Measurements from ENCODE around the gene KCNN3.
A peak's percentile ranks its signal among the peaks of the same experiment; 100 is the strongest.

KCNN3 gene

DNA sequence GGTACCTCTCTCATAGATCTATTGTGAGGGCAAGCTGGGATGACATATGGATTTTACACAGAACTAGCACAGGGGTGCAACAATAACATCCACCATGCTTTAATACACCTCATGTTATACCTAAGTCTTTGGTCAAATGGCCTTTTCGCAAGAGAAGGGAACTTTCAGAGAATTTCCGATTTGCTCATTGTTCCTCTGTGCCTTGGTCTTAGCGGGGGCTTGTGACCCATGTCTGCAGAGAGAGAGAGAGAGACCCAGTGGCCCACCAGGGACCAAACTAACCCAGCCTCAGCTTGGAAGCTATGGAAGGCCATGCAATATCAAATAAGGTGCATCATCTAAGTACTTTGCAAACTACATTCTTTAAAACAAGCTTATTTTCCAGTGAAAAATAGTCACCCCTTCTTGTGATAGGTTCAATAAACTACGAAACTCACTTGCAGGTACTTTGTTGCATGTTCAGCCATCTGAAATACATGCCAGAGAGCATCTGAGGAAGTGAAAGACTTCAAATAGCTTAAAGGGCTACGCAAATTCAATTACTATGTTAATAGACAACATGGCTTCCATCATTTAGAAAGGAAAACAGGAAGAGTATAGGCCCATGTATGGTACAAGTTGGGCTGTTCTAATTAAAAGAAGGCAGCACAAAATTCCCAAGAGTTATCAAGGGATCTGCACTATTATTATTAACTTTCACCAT lies 100.7 kb downstream of the KCNN3 start:
- peak in 1 of 3 donors; percentile 26 for DNase-seq

DNA sequence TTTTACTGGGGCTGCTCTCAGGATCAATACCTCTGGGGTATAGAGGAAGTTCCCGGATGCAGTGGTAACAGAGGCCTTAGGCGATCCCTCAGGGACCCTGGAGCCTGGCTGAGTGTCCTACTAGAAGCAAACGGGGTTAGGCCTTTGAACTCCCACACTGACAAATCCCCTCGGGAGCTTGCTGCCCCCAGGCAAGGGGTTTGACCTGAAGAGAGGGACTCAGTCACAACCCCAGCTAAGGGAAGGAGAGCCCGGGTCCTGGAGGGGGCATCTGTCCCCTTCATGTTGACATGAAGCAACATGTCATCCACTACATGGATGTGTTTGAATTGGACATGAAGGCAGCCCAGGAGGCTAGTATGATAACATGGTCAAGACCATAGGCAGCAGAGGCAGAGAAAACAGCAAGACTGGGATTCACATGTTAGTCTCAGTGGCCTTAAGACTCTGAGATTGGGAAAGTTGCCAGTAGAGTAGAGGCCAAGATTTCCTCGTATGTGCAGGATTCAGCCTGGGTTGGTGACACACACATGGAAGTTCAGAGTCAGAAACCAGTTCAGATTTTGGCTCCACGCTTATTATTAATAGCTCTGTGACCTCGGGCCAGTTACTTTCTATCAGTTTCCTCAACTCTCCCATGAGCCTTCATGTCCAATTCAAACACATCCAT lies 101.5 kb downstream of the KCNN3 start:
- DNase-seq, result no peak

DNA sequence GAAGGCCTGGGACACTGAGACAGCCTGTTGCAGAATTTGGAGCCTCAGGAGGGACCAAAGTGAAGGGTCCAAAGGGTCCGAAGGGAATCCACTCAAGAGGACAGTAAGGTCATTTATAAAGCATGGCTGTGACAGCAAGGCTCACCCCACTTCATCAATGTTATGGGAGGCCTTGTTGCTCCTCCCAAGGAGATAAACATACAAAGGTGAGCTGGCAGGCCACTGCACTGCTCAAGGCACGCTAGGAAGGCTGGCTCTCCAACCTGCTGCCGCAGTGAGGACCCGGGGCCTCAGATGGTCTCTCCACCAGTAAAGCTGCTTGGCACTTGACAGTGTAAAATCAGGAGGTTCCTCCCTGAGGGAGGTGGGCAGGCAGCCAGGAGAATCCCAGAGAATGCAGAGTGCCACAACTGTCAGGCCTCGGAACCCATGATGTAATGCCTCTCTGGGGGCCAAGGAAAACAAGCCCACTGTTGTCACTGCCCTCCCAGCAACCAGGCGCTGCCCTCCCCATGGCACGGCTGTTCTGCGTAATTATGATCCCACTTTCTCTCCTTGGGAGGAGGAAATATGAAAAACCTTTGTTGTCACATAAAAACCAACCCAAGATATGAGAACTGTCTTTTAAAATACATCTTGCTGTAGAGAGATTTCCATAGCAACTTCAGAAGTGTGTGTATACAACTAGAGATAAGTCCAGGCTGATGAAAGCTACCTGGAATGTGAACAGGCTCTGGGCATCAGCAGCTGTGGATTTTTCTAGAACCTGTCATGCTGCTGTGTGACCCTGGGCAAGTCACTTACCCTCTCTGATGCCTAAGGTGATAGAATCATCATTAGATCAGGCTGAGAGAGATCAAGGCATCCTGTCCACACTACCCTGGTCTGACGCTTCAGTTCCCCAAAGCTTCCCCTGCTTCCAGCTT lies 102.5 kb downstream of the KCNN3 start:
- DNase-seq, result no peak

DNA sequence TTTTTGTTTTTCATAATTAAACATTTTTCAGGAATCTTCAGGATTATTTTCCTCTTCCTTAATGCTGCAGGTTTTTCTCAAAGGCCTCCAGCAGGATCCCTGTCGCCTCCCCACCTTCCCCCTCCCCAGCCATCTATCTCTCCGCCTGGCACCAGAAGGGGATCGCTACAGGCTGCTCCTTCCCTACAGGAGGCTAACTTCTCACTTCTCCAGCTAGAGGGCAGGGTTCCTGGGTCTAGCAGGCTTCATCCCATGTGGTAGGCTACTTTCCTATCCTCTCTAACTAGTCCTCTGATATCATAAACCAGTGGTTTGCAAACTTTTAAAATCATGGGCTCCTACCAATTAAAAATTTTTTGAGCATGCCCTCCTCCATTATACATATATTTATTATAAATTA lies 104.1 kb downstream of the KCNN3 start:
- DNase-seq, result peak; percentile 40 to 54 (median 50)

DNA sequence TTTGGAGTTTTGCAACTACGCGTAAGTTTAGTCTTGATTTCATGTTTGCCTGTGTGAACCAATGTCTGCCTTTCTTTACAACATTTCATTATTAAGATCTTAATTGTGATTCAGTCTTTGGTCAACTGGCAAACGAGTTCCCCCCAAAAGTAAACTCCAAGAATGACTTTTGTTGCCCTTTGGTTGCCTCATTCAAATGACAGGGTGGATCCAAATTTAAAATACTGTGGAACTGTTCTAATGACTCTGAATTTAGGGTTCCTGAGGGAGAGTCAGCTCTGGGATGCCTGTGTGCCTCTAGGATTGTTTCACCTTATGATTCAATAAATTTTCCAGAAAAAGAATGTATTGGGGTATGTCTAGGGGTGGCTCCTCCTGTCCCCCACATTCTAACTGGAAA lies 105.3 kb downstream of the KCNN3 start:
- DNase-seq, result no peak

DNA sequence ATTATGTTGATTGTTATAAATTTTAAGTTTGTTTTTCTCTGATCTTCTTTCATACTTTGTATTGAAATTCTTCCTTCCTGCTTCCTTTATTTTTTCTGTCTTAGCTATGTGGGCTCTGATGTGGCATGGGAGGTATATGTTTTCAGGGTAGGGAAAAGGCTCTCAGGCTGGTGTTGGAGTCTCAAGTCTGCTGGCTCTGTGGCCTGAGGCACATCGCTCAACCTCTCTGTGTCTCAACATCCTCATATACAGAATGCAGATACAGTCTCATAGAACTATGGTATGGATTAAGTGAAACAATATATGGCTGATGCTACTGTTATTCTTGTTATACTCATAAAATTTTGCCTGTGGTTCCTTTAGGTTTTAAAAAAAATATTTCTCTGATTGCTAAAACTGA lies 105.9 kb downstream of the KCNN3 start:
- DNase-seq, result no peak

DNA sequence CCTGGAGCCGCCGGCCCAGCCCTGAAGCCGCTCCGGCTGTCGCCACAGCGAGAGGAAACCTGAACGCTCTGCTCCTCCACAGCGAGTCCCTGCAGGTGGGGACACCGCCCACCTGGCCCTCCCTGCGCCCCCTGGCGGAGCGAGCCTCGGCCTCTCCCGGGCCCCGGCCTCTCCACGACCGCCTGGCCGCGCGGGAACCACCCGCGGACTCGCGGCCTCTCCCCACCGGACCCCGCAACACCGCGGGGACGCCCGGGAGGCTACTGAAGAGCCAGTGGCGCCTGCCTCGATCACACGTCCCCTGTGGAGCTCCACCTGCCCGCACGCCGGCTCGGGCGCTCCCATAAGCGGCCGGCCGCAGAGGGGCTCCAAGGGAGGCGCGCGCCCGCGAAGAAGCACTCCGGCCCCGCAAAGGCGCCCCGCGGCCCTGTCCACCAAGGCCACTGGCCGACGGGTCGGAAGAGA lies 109.6 kb downstream of the KCNN3 start:
- DNase-seq, result peak; percentile 36 to 79 (median 46)

DNA sequence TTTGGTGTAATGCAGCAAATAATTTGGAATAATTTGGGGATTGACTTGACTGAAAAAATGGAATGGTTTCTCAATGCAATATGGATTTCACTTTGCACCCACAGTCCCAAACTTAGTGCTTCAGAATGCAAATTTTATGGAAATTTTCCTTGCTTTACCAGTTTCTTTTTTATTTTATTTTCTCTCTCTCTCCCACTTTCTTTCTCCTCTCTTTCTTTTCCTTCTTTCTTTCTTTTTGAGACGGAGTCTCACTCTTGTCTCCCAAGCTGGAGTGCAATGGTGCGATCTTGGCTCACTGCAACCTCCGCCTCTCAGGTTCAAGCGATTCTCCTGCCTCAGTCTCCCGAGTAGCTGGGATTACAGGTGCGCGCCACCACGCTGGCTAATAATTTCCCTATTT lies 110.3 kb downstream of the KCNN3 start:
- DNase-seq, result no peak

DNA sequence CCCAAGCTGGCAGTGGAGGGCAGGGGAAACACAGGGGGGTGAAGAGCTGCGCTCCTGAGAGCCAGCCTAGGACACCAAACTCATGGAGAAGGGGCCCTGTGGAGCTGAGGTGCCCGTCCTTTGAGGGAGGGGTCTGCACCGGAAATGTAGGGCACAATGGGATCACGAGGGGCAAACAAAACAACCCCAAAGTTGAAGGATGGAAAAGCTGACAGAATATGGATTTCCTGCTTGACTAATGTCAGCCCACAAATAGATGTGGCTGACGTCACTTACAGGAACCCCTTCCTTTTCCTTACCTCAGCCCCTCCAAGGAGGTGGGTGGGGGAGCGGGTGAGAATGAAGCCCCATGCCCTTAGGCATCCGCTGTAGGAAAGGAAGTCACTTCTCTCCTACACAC lies 110.9 kb downstream of the KCNN3 start:
- peak; percentile 35 to 80 (median 61) for DNase-seq

DNA sequence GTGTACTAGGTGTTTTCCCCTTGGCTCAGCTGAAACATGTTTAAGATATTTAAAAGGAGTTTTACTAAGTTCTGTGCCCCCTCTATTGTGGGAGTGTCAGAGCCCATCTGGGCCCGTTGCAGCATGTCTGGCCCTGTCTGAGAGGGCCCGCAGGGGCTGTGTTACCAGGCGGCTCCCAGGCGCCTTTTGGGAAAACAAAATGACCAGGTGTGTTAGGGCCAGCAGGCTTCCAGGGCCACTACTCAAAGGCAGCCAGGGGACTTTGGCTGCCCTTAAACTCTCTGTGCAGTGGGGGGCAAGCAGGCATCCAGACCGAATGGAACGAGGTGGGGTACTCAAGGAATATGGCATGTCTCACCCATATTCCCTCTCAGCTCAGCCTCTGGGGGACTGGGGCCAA lies 111.7 kb downstream of the KCNN3 start:
- no peak for DNase-seq

DNA sequence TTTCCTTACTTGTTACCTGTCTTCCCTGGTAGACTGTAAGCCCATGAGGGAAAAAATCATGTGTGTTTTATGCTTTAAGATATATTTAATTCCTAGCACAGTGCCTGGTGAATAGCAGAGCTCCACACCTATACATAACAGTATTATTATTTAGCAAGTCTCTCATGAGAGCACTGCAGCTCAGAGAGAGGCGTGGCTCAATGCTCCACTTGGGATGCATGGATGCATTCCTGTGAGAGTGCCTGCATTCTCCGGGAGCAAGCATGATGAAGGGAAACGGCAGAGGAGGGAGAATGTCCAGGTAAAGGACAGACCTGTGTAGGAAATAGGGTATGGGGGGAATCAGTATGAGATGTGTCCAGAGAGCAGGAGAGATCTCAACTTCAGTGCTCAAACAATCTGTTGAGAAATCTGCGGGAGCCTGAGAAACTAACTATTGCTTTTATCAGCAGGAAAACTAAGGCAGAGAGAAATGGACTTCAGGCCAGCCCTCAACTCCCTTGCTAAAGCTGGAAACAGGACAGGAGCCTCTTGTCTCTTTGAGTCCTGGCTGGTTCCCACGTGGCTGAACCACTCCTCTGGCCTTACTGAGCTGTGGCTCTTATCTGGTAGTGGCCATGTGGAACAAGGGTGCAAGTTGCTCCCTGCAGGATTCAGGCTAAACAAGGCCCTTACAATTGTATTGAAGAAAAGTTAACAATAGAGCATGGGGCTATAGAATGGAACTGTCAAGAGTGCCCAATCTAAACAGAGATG lies 113.1 kb downstream of the KCNN3 start:
- DNase-seq, result no peak

DNA sequence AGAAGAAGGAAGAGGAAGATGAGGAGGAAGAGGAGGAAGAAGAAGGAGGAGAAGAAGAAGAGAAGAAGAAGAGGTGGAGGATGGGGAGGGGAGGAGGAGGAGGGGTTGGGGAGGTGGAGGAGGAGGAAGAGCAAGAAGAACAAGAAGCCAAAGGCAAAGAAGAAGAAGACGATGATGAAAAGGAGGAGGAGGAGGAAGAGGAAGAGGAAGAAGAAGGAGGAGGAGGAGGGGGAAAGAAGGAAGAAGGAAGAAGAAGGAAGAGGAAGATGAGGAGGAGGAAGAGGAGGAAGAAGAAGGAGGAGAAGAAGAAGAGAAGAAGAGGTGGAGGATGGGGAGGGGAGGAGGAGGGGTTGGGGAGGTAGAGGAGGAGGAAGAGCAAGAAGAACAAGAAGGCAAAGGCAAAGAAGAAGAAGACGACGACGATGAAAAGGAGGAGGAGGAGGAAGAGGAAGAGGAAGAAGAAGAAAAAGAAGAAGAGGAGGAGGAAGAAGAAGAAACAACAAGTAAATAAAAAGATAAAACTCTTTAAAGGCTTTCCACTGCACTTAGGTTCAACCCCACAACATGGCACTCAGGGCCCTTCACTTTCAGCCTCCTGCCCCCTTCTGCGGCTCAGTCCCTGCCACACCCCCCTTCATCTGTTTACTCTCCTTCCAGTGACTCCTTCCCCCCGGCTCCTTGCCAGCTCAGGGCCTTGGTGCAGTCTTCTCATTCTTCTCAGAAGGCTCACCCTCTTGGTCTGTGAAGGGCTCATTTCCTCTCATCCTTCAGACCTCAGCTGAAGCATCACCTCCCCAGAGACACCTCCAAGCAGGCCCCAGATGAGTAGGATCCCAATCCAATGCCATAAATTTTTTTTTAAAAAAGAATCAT lies 114.0 kb downstream of the KCNN3 start:
- DNase-seq, result no peak

DNA sequence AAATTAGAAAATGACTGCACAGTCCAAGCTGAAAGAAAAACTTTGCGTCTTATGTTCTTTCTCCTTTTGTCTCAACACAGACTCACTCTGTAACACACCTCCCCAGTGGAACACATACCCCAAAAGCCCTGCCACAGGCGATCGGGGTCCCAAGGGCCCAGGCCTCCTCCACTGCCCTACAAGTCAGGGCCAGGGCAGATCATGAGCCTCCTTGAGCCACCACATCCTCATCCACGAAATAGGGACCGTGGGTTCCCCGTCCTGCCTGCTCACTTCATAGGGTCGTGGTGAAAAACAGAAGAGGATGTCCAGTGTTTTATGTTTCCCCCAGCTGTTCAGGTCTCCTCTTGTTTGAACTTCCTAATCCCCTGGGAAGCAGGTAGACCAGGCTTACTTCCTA lies 116.7 kb downstream of the KCNN3 start:
- no peak for DNase-seq

DNA sequence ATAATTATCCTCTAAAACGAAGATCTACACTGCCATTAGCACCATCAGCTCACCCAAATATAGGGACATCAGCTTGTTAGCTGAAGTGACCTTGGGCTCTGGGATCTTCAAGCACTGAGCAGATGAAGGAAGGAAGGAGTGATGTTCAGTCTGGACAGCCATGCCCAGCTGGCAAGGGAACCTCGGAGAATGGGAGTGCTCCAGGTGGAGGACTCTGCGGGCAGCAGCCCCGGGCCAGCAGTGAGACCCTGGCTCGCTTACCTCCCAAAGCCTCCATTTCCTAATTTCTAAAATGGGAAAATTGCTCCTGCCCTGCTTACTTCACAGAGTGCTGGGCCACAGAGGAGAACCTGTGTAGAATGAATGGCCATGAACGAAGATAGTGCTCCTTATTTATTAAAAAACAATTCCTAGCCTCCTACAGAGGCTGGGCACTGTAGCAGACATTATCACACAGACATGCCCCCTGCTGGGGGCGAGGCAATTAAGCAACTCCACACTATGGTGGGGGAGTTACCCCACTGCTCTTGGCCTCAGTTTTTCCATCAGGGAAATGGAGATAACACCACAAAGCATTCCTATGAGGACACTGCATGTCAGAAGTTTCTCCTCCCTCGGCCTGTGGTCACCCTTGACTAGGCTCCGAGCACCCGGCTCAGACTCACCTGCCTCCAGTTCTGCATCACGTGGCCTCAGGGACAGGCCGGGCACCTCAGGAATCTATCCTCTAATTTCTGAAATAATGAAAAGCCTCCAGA lies 117.6 kb downstream of the KCNN3 start:
- peak in 1 of 3 donors; percentile 24 for DNase-seq

DNA sequence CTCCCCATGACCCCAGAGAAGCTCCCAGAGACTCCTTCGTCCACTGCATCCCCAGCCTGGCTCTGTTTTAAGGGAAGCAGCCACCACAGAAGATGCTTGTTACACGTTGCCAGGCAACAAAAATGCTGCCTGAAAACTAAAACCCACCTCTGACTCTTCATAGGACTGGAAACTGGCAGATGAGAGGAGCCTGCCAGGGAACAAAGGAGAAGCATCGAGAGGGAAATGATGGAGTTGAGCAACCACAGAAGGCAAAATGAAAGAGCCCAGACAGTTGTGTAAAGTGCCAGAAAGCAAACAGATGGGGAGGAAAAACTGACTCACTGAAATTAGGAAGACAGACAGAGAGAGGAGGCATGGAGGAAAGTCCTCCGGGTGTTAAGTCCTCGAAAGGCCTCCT lies 118.4 kb downstream of the KCNN3 start:
- DNase-seq, result peak; percentile 70 to 79 (median 74)

DNA sequence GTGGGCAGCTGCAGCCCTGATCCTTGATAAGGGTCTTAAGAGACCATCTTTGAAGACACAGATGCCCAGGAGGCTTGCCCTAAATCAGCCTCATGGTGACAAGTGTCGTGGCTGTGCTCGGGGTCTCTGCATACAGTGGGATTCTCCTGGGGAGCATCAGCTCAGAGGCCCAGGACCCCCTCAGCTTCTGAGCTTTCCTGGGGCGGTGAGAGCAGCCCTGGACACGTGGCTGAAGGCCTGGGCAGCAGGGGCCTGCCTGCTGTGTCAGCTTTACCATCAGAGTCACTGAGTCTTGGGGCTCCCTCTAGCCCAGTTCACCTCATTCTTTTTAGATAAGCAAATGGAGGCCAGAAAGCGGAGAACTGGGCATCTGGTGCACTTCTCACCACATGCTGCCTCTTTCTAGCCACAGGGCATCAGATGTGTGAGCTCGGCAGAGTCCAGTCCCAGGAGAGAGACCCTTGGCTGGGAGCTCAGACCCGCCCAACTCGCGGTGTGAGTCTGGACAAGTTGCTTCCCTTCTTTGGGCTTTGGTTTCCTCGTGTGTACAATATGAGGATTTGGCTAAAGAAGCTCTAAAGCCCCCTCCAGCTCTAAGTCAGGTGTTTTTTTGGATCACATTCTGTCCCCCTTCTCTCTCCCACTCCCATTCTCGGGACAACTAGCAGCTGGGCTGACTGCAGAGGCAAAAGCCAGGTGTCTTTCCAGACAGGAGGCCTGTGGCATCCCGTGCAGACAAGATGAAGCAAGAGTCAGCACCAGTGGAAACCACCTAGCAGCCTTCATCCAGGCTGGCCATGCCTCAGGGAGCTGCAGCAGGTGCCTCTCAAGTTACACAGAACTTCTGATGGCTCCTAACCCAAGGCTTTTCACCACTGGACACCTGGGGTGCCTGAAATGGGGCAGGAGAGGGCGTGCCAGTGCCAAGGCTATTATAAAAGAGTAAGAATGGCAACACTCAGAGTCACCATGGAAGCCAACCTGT lies 119.1 kb downstream of the KCNN3 start:
- no peak for DNase-seq

DNA sequence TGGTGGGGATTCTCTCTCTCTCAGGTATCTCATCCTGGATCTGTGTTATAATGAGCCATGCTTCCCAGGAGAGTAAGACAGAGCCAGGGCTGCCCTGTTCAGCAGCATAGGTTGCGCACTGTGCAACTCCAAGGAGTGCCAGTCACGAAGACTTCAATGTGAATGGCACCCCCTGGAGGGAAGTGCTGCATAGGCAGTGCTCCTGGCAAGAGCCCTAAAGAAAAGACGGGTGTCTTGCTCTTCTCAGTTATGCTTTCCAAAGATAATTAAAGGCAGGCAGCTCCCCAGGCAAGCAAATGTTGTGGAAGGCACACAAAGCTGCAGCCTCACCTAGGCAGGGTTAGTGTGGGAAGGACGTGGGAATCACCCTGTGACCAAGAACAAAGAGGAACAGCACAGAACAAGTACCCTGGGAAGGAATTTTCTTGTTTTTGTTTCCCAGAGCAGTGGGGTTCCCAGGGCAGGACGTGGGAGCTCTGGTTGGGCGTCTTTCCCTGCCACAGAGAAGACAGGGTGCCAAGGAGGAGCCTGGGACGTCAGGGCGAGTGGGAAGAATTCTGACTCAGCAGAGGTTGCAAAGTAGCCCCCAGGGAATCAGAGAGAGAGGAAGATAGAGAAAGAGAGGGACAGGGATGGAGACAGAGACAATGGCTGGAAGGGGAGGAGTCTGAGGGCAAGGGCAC lies 120.9 kb downstream of the KCNN3 start:
- peak; percentile 35 to 54 (median 53) for DNase-seq

DNA sequence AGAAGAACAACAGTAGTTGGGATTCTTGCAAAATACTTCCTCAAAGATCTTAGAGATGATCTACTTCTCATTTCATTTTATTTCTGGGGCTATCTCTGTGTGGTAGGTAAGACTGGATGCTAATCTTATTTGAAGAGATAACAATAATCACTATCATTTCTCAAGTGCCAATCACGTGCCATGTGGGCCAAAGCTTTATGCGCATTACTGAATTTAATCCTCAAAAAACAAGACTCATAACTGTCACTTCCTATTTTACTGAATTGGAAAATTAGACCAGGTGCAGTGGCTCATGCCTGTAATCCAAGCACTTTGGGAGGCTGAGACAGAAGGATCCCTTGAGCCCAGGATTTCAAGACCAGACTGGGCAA lies 121.7 kb downstream of the KCNN3 start:
- DNase-seq, result peak in 2 of 3 donors; percentile 34 to 40
